Esophagus muscularis mucosa (tissue), 4 donors: ENCODE results near the gene ADAM8. TPM values are rescaled to one million over a fixed set of nuclear protein-coding genes. Genes with fewer than 3 reads are reported as not detected.
A peak's percentile ranks its signal among the peaks of the same experiment; 100 is the strongest.

ENCODE experiments used
- DNase-seq: peaks from one replicate; pipeline ENCODE4 v3.0.0-alpha.2; 2017; ENCODE audit errors: extremely low spot score
- H3K27ac ChIP-seq, 4 donors: fragments of 200-600 bp; sonication (generic); replicated peaks in 1 of 4; 1 replicate in 3 of 4; 2 replicates in 1 of 4; pipeline ENCODE4 v1.5.1; 2016 to 2019; ENCODE audit warnings: mild to moderate bottlenecking in 1 of 4
- H3K27me3 ChIP-seq, 4 donors: fragments of 200-600 bp; sonication (generic); one replicate each; pipeline versions ENCODE4 v1.5.1 to v1.6.0; 2016 to 2019
- H3K36me3 ChIP-seq, 4 donors: fragments of 200-600 bp; sonication (generic); one replicate each; pipeline ENCODE4 v1.5.1; 2016 to 2019
- H3K4me1 ChIP-seq, 4 donors: fragments of 200-600 bp; sonication (generic); one replicate each; pipeline ENCODE4 v1.5.1; 2016 to 2019
- H3K4me3 ChIP-seq, 4 donors: fragments of 200-600 bp; sonication (generic); 1 replicate in 2 of 4; 2 replicates in 2 of 4; pipeline ENCODE4 v1.5.1; 2016 to 2019; ENCODE audit warnings: mild to moderate bottlenecking in 4 of 4, moderate library complexity in 1 of 4
- H3K9me3 ChIP-seq, 4 donors: fragments of 200-600 bp; sonication (generic); 1 replicate in 3 of 4; 2 replicates in 1 of 4; pipeline ENCODE4 v1.5.1; 2016 to 2019
- CTCF ChIP-seq, 3 experiments: fragments of 200-600 bp in 2 of 3; fragments of 450-650 bp in 1 of 3; sonication (generic) in 2 of 3; IDR thresholded peaks; one replicate each; pipeline ENCODE4 v1.5.1; 2017 to 2019; ENCODE audit warnings: antibody characterized with exemption in 3 of 3, mild to moderate bottlenecking in 2 of 3, moderate library complexity in 1 of 3
- EP300 ChIP-seq: sonication (generic); formaldehyde crosslinking; IDR thresholded peaks from one replicate; pipeline ENCODE4 v1.6.1; 2017; ENCODE audit warnings: antibody characterized with exemption
- POLR2A ChIP-seq: fragments of 450-650 bp; IDR thresholded peaks from one replicate; pipeline ENCODE4 v1.6.1; 2017; ENCODE audit warnings: antibody characterized with exemption, moderate library complexity, mild to moderate bottlenecking, low read depth
- POLR2AphosphoS5 ChIP-seq, 2 donors: sonication (generic); formaldehyde crosslinking; IDR thresholded peaks; one replicate each; pipeline ENCODE4 v1.6.1; 2017; ENCODE audit warnings: antibody characterized with exemption in 2 of 2
- WGBS: methylation state at CpG from one replicate; pipeline ENCODE4 v1.1.5; 2018; 5-methylcytosine and 5-hydroxymethylcytosine counted together
- intact Hi-C: fragments of 100-400 bp; cut with DNase I; formaldehyde crosslinking; loops from one replicate; pipeline ENCODE4 v1.15.1; 2023
- total RNA-seq, 4 donors: library from RNA; depleted of rRNA; stranded (reverse); fragments of >200 nt; gene quantifications; one replicate each; pipeline versions ENCODE4 v1.1.0 to v1.2.1, GENCODE V29; 2016

ADAM8 gene
- total RNA-seq, 4 donors from 2014 or later: 1.2 to 8.9 (median 2.3) TPM

DNA sequence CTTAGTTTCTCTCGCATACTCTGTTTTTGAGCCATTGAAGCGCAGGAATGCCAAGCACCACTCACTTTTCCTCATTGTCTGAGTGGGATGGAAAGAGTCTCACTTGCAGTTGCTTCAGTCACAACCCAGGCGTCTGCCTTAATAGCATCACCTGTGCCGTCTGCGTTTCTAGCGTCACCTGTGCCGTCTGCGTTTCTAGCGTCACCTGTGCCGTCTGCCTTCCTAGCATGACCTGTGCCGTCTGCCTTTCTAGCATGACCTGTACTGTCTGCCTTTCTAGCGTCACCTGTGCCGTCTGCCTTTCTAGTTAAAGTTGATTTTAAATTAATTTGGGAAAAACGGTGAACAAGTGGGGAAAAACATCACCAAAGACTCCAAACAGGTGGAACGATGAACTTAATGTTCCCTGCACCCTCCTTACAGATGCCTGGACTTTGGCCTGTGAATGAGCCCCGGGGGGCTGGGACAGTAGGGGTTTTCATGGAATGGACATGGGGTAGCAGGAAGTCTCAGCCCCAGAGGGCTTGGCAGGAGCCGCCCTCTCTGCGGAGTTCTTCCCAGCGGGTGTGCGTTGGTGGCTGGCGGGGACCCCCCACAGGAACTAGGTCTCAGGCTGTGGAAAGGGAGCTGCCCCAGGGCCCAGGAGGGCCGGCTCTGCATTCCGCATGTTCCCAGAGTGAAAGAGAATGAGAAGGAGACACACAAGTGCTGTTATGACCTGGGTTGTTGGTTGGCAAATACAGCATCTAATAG is 35.5 kb upstream of the ADAM8 start:
- peaks cover 9 to 25% (median 23%) of the 10 kb centered on the region in 4 donors for H3K4me1 ChIP-seq
- WGBS: 91% methylated on average over 22 of the region's 23 CpGs
- no peak overlapping the region for H3K4me3 ChIP-seq
- no peak for DNase-seq
- peaks cover 10 to 40% (median 35%) of the 10 kb centered on the region in 4 donors for H3K36me3 ChIP-seq
- H3K9me3 ChIP-seq: no peaks in the 10 kb centered on the region
- H3K27ac ChIP-seq: no peak overlapping the region
- H3K27me3 ChIP-seq: no peaks in the 10 kb centered on the region
- no peak for TF ChIP-seq POLR2AphosphoS5 (IDR thresholded peaks at IDR 0.05)
- no peak for TF ChIP-seq POLR2A
- intact Hi-C loops: loop anchor here (2.0 to 5.0 kb wide), 2 partner anchors 51 to 65 kb away; partner anchors contain the start of gene PAOX

DNA sequence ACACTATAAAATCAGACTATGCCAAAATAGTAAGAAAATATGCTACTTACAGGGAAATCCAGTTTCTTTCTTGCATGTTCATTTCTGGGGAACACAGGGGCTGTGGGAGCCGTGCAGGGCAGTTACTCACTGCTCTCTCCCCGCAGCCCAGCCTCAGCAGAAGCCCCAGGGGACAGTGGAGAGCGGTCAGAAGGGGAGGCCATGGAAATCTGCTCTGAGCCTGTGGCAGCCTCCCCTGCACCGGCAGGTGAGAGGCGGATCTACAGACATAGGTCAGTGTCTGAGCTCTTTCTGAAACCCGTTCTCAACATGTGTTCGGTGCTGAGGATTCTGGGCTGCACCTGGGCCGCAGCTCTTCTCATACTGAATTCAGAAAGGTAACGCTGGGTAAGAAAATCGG is 34.9 kb upstream of the ADAM8 start:
- intact Hi-C loops: loop anchor here (5.0 kb wide), 1 partner anchor 66 kb away; the partner anchor contains the start of gene PAOX

DNA sequence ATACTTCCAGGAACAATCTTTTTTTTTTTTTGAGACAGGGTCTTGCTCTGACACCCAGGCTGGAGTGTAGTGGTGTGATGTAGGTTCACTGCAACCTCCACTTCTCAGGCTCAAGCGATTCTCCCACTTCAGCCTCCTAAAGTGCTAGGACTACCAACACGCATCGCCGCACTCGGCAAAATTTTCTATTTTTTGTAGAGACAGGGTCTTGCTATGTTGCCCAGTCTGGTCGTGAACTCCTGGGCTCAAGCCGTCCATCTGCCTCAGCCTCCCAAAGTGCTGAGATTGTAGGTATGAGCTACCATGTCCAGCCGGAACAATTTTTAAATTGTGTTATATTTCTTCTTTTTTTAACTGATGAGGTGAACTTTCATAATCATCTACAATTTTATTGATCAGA is 34.1 kb upstream of the ADAM8 start:
- no peak for DNase-seq
- H3K9me3 ChIP-seq: no peaks in the 10 kb centered on the region
- 96% methylated on average over 8 of the region's 8 CpGs for WGBS
- no peak for TF ChIP-seq CTCF (IDR thresholded peaks at IDR 0.05)
- intact Hi-C loops: loop anchor here (5.0 kb wide), 1 partner anchor 67 kb away; the partner anchor contains the start of gene PAOX
- peaks cover 10 to 41% (median 35%) of the 10 kb centered on the region in 4 donors for H3K36me3 ChIP-seq
- H3K4me1 ChIP-seq: peaks cover 15 to 39% (median 37%) of the 10 kb centered on the region in 4 donors
- H3K4me3 ChIP-seq: no peak overlapping the region
- H3K27ac ChIP-seq: no peak overlapping the region
- no peaks in the 10 kb centered on the region for H3K27me3 ChIP-seq

More for the DNA sequence above, 34.9 kb upstream of the ADAM8 start:
- Histone ChIP-seq H3K27ac (no peak overlapping the region), H3K27me3 (no peaks in the 10 kb centered on the region), H3K4me3 (no peak overlapping the region), H3K36me3 (peaks cover 10 to 40% (median 35%) of the 10 kb centered on the region in 4 donors), H3K4me1 (peaks cover 15 to 31% (median 29%) of the 10 kb centered on the region in 4 donors), H3K9me3 (no peaks in the 10 kb centered on the region)
- 93% methylated on average over 10 of the region's 10 CpGs for WGBS
- no peak for TF ChIP-seq POLR2AphosphoS5 (IDR thresholded peaks at IDR 0.05)
- no peak for TF ChIP-seq CTCF (IDR thresholded peaks at IDR 0.05)
- no peak for TF ChIP-seq POLR2A
- no peak for TF ChIP-seq EP300
- DNase-seq: no peak

DNA sequence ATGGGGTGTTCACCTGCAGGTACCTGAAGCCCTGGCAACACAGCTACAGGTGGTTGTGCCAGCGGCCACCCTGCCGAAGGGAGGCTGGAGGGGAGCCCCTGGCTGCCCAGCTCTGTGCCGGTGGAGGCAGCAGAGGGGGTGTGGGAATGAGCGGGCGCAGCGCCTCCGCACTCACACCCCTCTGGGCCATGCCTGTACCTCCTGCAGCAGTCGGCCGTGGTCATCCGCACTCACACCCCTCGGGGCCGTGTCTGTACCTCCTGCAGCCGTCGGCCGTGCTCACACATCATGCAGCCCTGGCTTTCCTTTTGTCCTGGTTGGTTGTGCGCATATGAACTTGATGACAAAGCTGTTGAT is 33.7 kb upstream of the ADAM8 start:
- peaks cover 15 to 43% (median 41%) of the 10 kb centered on the region in 4 donors for H3K4me1 ChIP-seq
- H3K27me3 ChIP-seq: no peaks in the 10 kb centered on the region
- TF ChIP-seq EP300 (no peak), POLR2AphosphoS5 (IDR thresholded peaks at IDR 0.05) (no peak), CTCF (IDR thresholded peaks at IDR 0.05) (no peak), POLR2A (no peak)
- DNase-seq: no peak
- no peak overlapping the region for H3K4me3 ChIP-seq
- H3K9me3 ChIP-seq: no peaks in the 10 kb centered on the region
- intact Hi-C loops: loop anchor here (5.0 kb wide), 1 partner anchor 67 kb away; the partner anchor contains the start of gene PAOX
- WGBS: 83% methylated on average over 13 of the region's 16 CpGs
- H3K36me3 ChIP-seq: peaks cover 10 to 45% (median 35%) of the 10 kb centered on the region in 4 donors
- H3K27ac ChIP-seq: no peak overlapping the region

DNA sequence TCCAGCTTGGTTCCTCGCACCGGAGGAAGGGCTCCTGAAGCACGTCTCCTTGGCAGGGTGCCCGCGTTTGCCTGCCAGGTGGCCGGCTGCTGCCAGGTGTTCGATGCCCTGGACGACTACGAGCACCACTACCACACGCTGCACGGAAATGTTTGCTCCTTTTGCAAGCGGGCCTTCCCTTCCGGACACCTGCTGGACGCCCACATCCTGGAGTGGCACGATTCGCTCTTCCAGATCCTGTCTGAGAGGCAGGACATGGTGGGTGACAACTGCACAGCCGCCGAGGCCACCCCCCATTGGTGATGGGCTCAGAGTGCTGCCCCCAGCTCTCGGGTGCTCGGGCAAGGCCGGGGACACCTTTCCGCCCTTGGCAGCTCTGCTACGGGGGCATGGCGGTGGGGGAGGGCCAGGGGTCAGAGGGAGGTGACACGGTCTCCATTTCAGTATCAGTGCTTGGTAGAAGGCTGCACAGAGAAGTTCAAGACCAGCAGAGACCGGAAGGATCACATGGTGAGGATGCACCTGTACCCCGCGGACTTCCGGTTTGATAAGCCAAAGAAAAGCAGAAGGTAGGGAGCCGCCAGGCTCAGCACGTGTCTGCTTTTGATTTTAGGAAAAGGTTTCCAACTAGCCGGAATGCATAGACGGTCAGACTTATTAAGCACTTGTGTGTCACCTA is 33.2 kb upstream of the ADAM8 start:
- peaks cover 10 to 46% (median 35%) of the 10 kb centered on the region in 4 donors for H3K36me3 ChIP-seq
- DNase-seq: no peak
- intact Hi-C loops: loop anchor here (5.0 kb wide), 1 partner anchor 67 kb away; the partner anchor contains the start of gene PAOX
- TF ChIP-seq POLR2AphosphoS5 (IDR thresholded peaks at IDR 0.05): no peak
- no peak for TF ChIP-seq POLR2A
- no peak for TF ChIP-seq EP300
- no peak for TF ChIP-seq CTCF (IDR thresholded peaks at IDR 0.05)
- peak overlapping the region; percentile 94 to 98 (median 96) for H3K27ac ChIP-seq
- peak overlapping the region in 2 of 4 donors; percentile 99 to 100 for H3K4me3 ChIP-seq
- WGBS: 90% methylated on average over 26 of the region's 33 CpGs
- H3K9me3 ChIP-seq: no peaks in the 10 kb centered on the region
- peaks cover 15 to 48% (median 45%) of the 10 kb centered on the region in 4 donors for H3K4me1 ChIP-seq
- no peaks in the 10 kb centered on the region for H3K27me3 ChIP-seq
